WTC11 (cell line): ENCODE measurements around the gene SGCA.

Source experiments
- CBFB ChIP-seq: sonication (generic); formaldehyde crosslinking; IDR thresholded peaks from 2 replicates; pipeline ENCODE4 v1.8.1; 2022; ENCODE audit warnings: mild to moderate bottlenecking, low read depth, missing genetic modification reagents
- CREM ChIP-seq: sonication (generic); formaldehyde crosslinking; IDR thresholded peaks from 2 replicates; pipeline ENCODE4 v1.8.1; 2022; ENCODE audit warnings: mild to moderate bottlenecking, missing genetic modification reagents, moderate library complexity
- JUN ChIP-seq: sonication (generic); formaldehyde crosslinking; IDR thresholded peaks from 2 replicates; pipeline ENCODE4 v1.8.0; 2023; ENCODE audit warnings: mild to moderate bottlenecking, missing genetic modification reagents
- MLX ChIP-seq: sonication (generic); formaldehyde crosslinking; IDR thresholded peaks from 2 replicates; pipeline ENCODE4 v1.8.1; 2023; ENCODE audit warnings: mild to moderate bottlenecking, missing genetic modification reagents, moderate library complexity
- NFE2L1 ChIP-seq: sonication (generic); formaldehyde crosslinking; IDR thresholded peaks from 2 replicates; pipeline ENCODE4 v1.8.1; 2023; ENCODE audit warnings: missing genetic modification reagents
- SP1 ChIP-seq: sonication (generic); formaldehyde crosslinking; conservative IDR thresholded peaks from 2 replicates; pipeline ENCODE4 v1.8.1; 2022; ENCODE audit warnings: missing genetic modification reagents
- ZNF425 ChIP-seq: fragments of 250-450 bp; sonication (Bioruptor Pico); conservative IDR thresholded peaks from 2 replicates; pipeline ENCODE4 v1.9.0; 2021; ENCODE audit warnings: mild to moderate bottlenecking
- TF ChIP-seq, protein P1 (sequence below): fragments of 200-600 bp; IDR thresholded peaks from 2 replicates; pipeline ENCODE4 v1.8.0; 2022; ENCODE audit warnings: antibody characterized with exemption
- TF ChIP-seq, protein P2 (sequence below): sonication (generic); formaldehyde crosslinking; IDR thresholded peaks from 2 replicates; pipeline ENCODE4 v1.8.0; 2022; ENCODE audit warnings: mild to moderate bottlenecking, missing genetic modification reagents
- TF ChIP-seq, protein P3 (sequence below): sonication (generic); formaldehyde crosslinking; IDR thresholded peaks from 2 replicates; pipeline ENCODE4 v1.8.1; 2022; ENCODE audit warnings: mild to moderate bottlenecking, moderate library complexity, missing genetic modification reagents

DNA sequence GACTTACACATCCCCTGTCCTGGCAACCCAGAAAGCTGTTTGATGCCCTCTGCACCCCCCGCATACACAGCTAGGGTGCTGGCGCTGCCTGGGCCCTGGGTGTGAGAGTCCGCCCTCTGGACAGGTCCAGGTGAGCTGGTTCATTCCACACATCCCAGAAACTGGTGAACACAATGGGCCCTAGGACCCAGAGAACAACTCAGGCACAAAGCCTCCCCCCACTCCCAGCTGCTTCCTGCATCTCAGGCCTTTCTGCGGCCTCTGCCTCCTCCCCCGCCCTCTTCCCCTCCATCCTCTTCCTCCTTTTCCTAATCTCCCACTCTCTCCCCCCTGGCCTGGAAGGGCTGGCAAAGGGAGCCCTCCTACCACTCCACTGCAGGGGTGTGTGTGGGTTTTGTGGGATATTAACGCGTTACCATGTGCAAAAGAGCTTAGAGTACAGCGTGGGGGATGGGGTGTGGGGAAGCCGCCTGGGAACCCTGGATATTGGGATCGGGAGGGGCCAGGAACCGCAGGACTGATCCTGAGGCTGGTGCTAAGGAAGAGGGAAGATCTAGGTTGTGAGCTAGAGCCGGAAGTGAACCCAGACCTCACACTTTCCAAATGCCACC, 13.8 kb upstream of the SGCA start:
- no peak for TF ChIP-seq NFE2L1 (CRISPR knock-in tag)
- TF ChIP-seq, protein P1, sequence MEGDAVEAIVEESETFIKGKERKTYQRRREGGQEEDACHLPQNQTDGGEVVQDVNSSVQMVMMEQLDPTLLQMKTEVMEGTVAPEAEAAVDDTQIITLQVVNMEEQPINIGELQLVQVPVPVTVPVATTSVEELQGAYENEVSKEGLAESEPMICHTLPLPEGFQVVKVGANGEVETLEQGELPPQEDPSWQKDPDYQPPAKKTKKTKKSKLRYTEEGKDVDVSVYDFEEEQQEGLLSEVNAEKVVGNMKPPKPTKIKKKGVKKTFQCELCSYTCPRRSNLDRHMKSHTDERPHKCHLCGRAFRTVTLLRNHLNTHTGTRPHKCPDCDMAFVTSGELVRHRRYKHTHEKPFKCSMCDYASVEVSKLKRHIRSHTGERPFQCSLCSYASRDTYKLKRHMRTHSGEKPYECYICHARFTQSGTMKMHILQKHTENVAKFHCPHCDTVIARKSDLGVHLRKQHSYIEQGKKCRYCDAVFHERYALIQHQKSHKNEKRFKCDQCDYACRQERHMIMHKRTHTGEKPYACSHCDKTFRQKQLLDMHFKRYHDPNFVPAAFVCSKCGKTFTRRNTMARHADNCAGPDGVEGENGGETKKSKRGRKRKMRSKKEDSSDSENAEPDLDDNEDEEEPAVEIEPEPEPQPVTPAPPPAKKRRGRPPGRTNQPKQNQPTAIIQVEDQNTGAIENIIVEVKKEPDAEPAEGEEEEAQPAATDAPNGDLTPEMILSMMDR: no peak
- TF ChIP-seq, protein P2, sequence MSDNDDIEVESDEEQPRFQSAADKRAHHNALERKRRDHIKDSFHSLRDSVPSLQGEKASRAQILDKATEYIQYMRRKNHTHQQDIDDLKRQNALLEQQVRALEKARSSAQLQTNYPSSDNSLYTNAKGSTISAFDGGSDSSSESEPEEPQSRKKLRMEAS (CRISPR knock-in tag): no peak
- TF ChIP-seq JUN (CRISPR knock-in tag): no peak
- TF ChIP-seq CBFB (CRISPR knock-in tag): no peak
- TF ChIP-seq, protein P3, sequence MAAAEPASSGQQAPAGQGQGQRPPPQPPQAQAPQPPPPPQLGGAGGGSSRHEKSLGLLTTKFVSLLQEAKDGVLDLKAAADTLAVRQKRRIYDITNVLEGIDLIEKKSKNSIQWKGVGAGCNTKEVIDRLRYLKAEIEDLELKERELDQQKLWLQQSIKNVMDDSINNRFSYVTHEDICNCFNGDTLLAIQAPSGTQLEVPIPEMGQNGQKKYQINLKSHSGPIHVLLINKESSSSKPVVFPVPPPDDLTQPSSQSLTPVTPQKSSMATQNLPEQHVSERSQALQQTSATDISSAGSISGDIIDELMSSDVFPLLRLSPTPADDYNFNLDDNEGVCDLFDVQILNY: no peak
- TF ChIP-seq MLX (CRISPR knock-in tag): no peak
- peak; percentile 70 for TF ChIP-seq SP1
- TF ChIP-seq CREM (CRISPR knock-in tag): no peak; the same call in 1 of the 2 replicates
- no peak for TF ChIP-seq ZNF425 (CRISPR knock-in tag)
